Right forelimb (tissue), 1 donor: Measurements from ENCODE around the gene DOCK2.
A peak's percentile ranks its signal among the peaks of the same experiment; 100 is the strongest.
"Not testable (repeated sequence)": the region's sequence is repeated elsewhere in the genome, so short reads cannot be mapped to it uniquely, and the experiment has no call there.

ENCODE experiments used
- DNase-seq: peaks from one replicate; pipeline ENCODE4 v3.0.0-alpha.2; 2018

DOCK2 gene

GRCh38 chr5:169641253-169641652 is 4.2 kb downstream of the DOCK2 start:
- peak; percentile 56 for DNase-seq

GRCh38 chr5:169646856-169647255 is 9.8 kb downstream of the DOCK2 start:
- no peak for DNase-seq

GRCh38 chr5:169647566-169647965 is 10.5 kb downstream of the DOCK2 start:
- no peak for DNase-seq

DNA sequence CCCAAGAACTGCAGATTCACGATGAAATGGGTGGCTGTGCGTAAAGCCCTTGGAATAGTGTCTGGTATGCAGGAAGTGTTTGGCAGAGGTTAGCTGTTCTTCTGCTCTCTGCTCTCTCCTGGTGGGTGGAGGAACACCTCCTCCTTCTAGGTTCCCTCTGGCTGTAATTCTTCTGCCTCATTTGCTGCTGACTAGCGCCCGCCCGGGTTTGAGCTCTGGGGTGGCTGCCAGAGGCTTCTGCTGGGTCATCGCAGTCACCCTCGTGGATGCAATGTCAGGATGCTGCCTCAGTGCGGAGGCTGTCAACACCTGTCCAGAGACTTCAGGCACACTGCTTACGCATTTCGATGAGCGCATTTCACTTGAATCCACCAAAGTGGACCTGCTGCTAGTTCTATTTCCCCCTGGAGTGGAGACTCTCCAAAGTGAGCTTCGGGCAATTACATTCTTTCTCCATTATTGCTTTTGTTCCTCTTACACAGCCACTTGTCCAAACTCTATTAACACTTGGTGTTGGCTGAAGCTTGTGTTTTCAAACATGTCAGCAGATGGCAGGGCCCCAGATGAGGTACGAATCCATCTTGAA is 11.7 kb downstream of the DOCK2 start:
- DNase-seq: no peak

- no peak for DNase-seq
Observed at GRCh38 chr5:169649486-169649885, 12.4 kb downstream of the DOCK2 start.

DNA sequence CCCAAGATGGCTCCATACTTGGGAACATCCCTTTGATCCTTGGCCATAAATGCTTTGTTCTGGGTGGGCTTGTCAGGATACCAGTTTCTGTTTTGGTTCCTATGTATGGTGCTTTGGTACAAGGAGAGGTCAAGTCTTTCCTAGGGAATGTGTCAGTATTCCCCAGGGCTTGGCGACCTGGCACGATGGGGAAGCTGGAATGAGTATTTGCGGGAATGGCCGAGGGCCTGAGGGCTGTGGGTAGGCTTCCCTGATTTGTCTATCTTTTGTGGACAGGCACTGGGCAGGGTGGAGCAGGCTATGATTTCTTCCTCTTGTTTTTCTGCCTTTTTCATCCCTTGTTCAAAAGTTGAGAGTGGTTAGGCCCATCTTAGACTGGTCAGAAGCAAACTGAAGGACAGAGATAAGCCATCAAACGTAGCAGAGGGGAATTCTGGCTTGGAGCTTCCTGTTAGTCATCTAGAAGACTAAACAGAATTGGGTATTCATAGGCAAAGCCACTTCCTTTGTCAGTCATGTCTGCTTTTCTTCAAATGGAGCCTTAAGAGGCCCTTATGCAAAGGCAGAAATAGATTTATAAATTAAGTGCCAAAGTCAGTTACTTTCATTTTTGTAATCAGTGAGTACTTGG is 13.7 kb downstream of the DOCK2 start:
- DNase-seq: no peak

- DNase-seq: no peak
Observed at GRCh38 chr5:169651526-169651925, 14.5 kb downstream of the DOCK2 start.

- no peak for DNase-seq
Observed at GRCh38 chr5:169652057-169652456, 15.0 kb downstream of the DOCK2 start.

DNA sequence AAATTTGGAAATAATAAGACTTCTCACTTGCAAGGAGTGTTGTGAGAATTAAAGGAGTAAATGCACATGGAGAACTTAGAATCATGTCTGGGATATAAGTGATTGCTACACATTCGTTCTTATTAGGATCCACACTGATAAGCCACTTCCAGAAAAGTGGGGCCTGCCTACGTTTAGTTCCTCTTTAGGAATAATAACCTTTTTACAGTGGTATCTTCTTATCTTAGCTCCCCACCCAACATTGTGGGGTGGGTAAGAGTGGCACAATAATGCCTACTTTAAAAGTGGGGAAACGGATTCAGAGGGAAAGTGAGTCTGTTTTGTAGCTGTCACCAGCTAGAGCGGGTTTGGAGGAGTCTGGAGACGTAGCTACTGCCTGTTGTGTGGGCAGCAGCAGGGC is 16.0 kb downstream of the DOCK2 start:
- no peak for DNase-seq

- DNase-seq: no peak
Observed at GRCh38 chr5:169655353-169655752, 18.3 kb downstream of the DOCK2 start.

GRCh38 chr5:169656125-169656901 is 19.2 kb downstream of the DOCK2 start:
- DNase-seq: no peak

- DNase-seq: no peak
Observed at GRCh38 chr5:169657127-169657526, 20.1 kb downstream of the DOCK2 start.

DNA sequence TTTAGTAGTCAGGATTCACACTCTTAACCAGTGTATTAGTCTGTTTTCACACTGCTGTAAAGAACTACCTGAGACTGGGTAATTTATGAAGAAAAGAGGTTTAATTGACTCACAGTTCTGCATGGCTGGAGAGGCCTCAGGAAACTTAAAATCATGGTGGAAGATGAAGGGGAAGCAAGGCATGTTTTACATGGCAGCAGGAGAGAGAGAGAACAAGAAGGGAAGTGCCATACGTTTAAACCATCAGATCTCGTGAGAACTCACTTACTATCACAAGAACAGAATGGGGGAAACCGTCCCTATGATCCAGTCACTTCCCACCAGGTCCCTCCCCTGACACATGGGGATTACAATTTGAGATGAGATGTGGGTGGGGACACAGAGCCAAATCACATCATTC is 25.4 kb downstream of the DOCK2 start:
- not testable (repeated sequence) for DNase-seq

GRCh38 chr5:169663537-169663936 is 26.5 kb downstream of the DOCK2 start:
- no peak for DNase-seq

- DNase-seq: no peak
Observed at GRCh38 chr5:169666365-169666764, 29.3 kb downstream of the DOCK2 start.

- no peak for DNase-seq
Observed at GRCh38 chr5:169667896-169668674, 31.0 kb downstream of the DOCK2 start.

GRCh38 chr5:169668732-169669131 is 31.7 kb downstream of the DOCK2 start:
- no peak for DNase-seq

DNA sequence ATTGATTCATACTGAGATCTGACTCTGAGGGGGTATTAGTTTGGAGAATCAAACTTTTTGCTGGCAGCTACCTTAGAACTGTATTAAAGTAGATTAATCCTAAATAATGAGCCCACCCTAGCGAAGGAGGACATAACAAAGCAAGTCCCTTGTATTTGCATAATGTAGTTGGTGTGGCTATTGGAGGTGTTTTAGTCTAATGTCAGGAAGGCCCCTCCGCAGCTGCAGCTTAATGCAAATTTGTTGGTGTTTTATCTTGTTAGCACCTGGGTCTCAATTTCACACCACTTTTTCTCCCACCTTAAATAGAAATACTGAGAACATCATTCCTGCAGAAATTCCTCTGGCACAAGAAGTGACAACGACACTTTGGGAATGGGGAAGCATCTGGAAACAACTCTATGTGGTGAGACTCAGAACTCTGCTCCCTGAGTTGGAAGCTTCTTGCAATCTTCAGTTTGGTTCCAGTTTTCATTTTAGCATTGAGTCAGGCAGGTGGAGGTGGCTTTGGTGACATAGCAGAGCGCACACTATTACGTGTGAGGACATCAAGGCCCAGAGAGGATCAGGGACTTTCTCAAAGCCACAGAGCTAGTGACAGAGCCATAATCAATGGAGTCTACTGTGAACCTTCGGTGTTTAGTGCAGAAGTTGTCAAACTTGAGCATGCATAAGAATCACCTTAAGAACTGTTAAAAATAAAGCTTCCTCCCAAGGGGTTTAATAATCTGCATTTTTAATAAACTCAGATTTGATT is 33.9 kb downstream of the DOCK2 start:
- DNase-seq: no peak

DNA sequence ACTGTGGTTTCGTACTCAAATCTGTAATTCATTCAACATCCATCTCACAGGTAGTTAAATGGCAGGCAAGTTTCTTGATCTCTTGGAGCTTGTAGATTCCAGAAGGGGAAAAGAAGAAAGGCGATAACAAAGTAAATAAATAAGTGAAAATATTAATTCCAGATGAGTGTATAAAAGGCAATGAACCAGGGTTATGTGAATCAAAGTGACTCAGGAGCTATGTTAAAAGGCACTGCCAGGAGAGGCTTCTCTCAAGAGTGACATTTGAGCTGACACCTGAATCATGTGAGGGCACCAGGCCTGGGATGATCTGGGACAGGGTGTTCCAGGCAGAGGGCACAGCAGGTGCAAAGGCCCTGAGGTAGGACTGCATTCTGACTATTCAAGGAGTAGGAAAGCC is 45.0 kb downstream of the DOCK2 start:
- no peak for DNase-seq

DNA sequence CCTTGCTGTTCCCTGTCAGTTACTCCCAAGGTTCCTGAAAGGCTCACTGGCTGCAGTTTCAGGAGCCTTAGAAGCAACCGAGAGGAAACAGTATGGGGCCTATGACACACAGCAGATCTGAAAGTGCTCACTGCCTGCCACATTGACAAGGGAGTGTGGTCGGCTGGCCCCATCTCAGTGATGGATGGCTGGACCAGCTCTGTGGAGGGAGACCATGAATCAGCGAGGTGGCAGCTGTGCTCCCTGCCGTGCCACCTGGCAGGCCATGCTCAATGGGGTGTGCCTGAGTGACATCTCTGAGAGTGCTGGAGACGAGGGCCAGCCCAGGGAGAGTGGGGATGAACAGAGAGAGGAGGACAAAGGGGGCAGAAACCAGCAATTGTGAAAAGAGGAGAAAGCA is 49.1 kb downstream of the DOCK2 start:
- no peak for DNase-seq

- DNase-seq: no peak
Observed at GRCh38 chr5:169688106-169688505, 51.0 kb downstream of the DOCK2 start.

GRCh38 chr5:169691471-169691870 is 54.4 kb downstream of the DOCK2 start:
- no peak for DNase-seq
